AG10803 (cell line): Measurements from ENCODE around the gene PTGS1.

Experiments
- DNase-seq: peaks from one replicate; pipeline ENCODE4 v3.0.0; 2010; ENCODE audit warnings: low read depth
- H3K4me3 ChIP-seq: 2 replicates; pipeline ENCODE4 v1.5.1; 2011; ENCODE audit warnings: mild to moderate bottlenecking, low read length, control low read depth
- CTCF ChIP-seq: conservative IDR thresholded peaks from 2 replicates; pipeline ENCODE4 v1.5.1; 2011; ENCODE audit warnings: mild to moderate bottlenecking, low read length, control low read depth, inconsistent platforms

Gene PTGS1

GRCh38 chr9:122444041-122444733, 73.4 kb downstream of the PTGS1 start:
- H3K4me3 ChIP-seq: no peak overlapping the region
- DNase-seq: peak; percentile 95
- no peak for TF ChIP-seq CTCF
